ENCODE measurements around the gene NOX4.

- no peak for TF ChIP-seq CTCF (IDR thresholded peaks at IDR 0.05; ENCODE audit: low read length)
- no peak for TF ChIP-seq EZH2 (optimal IDR thresholded peaks at IDR 0.05; ENCODE audit: low read depth, low read length)
- no peak for TF ChIP-seq EZH2phosphoT487 (IDR thresholded peaks at IDR 0.05; ENCODE audit: low read length)
Measured at GRCh38 chr11:89381094-89381493, 110.1 kb downstream of the NOX4 start.

All from MM.1S (cell line).